HG03558 (cell line): ENCODE results near the gene CASP3.

ENCODE experiments used
- ATAC-seq: cut with Tn5 transposase; IDR thresholded peaks from one replicate; pipeline ENCODE4 v1.9.1; 2021; ENCODE audit warnings: moderate number of reproducible peaks; ENCODE audit not compliant: unreplicated experiment; ENCODE audit errors: extremely low read depth

Gene CASP3

DNA sequence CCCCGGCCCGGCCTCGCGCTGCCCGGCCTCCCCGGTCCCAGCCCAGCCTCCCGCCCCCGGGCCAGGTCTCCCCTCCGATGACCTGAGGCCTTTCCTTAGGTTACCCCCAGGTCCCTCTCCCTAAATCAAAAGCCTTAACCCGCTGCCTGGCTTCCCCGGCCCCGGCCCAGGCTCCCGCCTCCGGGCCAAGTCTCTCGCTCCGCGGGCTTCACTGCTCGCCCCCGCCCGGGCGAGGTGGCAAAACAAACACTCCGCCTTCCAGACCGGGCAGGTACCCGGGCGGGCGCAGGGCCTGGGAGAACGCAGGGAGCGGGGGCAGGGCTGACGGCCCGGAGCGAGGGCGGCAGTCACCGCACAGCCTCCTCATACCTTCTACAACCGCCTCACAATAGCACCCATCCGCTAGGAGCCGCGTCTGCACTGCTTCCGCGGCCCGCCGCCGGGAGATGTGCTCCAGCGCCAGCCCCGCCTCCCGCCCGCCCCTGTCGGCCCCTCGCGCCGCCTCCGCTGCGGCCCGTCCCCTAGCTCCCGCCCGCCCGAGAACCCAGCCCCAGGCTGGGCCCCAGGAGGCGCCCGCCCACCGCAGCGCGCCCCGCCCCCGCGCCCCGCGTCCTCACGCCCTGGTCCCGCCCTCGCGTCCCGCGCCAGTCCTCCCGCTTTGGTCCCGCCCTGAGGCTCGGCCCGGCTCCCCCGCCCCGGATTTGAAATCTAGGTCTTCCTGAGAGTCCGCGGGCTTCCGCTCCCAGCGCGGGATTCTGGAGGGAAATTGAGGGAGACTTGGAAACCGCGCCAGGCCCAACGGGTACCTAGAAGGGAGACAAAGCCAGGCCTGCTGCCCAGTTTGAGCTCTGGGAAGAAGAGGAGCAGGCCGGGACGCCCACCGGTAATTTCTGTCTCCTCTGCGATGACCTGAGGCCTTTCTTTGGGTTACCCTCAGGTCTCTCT is at the start of gene CASP3, which contains the start of gene PRIMPOL:
Gene CASP3 (minus strand): TSS at position 422 of the 945 bp plus-strand sequence. CDS start 10,994 bp downstream, outside the sequence.
Gene PRIMPOL (plus strand): TSS at position 713 of the 945 bp plus-strand sequence. CDS start 7,403 bp downstream, outside the sequence.
- ATAC-seq = peak; percentile 72

DNA sequence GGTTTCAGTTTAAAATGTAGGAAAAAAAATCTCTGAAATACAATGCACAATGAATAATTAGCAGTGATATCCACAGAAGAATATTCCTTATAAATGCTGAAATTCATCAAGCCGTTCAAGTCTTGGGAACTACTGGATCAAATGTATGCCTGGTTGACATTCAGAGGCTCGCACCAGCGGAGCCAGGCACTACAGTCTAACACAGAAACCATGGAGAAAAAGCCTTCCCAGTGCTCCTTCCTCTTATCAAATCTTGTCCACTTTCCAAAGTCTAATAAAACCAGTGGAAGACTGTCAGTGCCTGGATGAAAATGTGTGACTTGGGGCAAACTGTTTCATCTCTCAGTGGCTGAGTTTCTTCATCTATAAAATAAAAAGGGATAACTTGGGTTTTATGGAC is 48.7 kb upstream of the CASP3 start:
- ATAC-seq = no peak

DNA sequence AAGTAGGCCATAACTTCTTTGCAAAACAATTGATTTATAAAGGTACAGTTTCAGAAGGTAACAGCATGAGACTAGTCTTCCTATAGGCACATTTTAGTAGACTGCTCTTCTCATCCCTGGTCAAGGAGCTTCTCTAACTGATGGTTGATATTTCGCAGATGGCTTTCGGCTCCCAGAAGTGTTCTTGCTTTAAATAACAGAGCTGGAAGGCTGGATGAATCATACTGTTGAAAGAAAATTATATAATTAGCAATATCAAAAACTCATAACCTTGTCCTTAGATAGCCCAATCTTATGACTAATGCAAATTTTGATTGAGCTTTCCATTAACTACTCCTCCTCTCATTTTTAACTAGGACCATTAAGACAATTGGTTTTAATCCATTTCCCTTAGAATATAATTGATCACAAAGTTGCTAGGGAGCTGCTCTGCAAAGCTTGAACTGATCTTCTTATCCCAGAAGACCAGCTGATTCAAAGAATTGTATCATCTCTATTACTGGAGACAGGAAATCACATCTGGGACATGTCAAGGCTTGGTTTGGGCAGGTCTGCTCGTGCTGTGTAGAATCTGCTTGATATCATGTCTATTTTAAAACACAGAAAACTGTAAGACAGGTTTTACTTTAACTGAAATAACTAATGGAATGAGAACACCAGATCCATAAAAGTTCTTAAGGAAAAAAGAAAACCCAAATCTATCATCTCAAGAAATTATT is 46.1 kb upstream of the CASP3 start:
- ATAC-seq = no peak

DNA sequence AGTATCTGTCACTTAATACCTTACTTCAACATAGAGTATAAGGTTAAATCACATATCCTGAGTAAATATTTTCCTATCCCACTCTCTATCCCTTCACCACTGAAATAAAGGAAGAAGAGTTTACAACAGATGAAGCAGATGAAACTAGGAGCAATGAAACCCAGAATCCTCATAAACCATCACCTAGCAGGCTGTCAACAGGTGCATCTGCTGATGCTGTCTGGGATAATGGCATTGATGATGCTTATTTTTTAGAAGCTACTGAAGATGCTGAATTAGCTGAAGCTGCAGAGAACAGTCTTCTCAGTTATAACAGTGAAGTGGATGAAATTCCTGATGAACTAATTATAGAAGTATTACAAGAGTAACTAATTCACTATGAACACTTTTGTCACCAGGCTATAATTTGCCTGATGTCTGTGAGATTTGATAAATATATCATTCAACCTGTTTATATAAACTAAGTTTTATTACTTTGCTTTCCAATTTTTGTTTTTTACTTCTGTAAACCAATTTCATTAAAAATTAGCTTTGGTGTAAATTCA is 45.2 kb upstream of the CASP3 start:
- no peak for ATAC-seq

DNA sequence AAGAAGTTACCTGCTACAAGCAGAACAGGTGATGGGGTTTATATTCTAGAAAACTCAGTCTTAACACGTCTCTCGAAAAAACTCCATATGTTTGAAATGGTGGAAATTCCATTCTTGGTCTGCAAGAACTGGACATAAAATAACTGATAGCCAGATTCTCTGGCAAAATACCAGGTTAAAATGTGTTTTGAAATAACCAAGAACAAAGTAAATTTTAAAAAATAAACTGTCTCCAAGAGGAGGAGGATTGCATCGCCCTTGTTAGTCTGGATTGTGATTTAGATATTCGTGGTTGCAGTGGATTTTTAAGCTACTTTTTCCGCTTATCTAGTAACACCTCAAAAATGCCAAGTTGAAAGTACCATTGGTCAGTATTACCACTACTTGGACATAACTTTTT is 43.8 kb upstream of the CASP3 start:
- ATAC-seq = no peak

DNA sequence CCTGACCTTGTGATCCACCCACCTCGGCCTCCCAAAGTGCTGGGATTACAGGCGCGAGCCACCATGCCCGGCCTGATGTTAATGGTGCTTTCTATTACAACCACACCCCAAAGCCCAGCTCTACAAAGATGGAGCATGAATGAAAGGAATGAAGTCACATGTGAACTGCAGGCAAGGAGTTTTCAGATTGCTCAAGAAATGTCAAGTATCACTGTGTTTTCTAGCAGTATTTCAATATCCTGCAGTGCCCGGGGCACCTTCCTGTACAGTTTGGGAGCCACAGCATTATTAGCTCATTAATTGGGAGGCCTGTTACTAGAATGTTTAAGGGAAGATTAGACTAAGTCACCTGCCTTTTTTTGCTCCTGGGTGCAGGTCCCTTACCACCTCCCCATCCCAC is 40.4 kb upstream of the CASP3 start:
- no peak for ATAC-seq

DNA sequence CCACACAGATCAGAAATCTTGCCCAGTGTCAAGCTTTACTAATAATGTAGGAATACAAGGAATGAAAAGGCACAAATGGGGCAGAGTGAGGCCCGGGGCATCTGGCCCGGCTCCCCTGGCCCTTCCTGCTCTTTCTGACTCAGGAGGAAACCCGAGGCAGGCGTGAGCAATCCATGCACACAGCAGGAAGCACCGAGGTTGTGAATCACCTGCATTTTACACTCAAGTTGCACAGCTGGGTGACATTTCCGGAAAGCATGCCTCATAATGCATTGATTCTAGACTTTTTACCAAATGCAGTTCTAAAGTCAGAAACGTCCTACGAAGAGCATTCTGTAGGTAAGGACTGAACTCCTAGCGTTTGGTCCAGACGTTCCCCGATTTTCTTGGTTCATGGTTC is 39.2 kb upstream of the CASP3 start:
- ATAC-seq = no peak

DNA sequence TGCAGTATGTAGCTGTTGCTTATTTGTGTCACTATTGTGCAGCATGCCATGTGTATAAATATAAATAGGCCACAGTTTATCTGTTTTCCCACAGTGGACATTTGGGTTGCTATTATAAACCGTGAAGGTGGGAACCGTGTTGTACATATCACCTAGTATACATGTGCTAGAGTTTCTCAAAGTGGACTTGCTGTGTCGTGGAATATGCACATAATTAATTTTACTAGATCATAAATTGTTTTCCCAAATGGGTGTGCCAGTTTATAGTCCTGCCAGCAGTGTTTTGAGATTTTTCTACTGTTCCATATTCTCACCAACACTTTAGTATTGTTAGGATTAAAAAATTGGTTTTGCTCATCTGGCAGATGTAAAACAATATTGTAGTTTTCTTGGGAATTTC is 38.8 kb upstream of the CASP3 start:
- ATAC-seq = no peak

DNA sequence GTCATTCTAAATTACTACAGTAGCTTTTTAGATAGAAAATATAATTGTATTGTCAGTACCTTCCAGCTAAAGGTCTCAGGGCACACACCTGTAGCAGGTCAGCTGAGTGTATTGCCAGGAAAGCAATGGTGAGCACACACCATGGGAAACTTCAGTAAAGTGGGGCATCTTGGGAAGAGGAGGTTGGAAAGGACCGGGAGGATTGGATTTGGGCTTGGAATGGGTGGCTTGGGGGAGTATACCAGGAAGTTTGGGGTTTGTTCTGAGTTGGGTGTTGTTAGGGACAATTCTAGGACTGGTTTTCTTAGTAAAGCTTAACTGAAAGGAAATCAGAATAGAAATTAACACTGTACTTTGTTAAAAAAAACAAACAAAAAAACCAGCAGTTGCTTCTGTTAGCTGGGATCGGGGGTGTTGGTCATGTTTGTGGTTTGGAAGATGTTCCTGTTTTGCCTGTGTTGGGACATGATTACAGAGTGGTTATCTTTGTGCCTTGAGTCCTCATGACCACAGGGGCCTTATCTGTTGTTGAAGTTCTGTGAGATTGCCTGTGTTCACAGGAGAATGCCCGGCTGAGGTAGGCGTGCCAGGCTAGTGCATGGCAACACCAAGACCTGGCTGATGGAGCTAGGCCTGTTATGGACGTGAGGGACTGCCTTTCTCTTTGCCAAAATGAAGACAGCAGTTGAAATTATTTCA is 35.4 kb upstream of the CASP3 start:
- no peak for ATAC-seq

DNA sequence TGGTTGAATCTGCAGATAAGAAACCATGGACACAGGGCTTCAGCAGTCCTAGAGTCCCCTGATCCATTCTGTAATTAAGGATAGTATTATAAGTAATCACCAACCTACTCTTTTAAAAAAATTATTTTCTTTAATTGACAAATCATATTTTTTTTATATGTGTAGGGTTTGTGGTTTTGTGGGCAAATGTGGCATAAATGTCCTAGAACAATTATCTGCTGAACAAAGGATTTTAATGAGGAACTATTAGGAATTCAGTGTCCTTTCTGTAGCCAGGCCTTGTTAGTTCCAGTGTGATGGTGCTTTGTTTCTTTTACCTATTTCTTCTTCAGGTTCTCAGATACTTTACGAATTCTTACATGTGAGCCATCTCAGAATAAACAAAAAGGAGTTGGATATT is 32.7 kb upstream of the CASP3 start:
- ATAC-seq = no peak

DNA sequence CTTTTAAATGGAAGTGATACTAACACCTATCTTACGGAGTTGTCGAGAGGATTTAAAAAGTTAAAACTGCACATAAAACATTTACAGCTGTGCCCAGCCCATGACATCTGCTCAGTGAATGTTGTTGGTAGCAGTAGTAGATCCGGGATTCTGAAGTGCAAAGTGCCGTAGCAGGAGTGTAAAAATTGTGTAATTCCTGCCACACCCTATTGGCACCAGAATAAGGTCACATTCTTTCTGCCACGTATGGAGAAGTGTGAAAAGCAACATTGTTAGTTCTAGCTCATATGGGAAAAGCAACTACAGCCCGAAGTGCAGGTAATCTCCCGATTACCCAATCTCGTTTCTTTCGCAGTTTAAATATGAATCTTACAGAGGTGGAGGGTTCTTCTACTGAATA is 31.5 kb upstream of the CASP3 start:
- no peak for ATAC-seq

DNA sequence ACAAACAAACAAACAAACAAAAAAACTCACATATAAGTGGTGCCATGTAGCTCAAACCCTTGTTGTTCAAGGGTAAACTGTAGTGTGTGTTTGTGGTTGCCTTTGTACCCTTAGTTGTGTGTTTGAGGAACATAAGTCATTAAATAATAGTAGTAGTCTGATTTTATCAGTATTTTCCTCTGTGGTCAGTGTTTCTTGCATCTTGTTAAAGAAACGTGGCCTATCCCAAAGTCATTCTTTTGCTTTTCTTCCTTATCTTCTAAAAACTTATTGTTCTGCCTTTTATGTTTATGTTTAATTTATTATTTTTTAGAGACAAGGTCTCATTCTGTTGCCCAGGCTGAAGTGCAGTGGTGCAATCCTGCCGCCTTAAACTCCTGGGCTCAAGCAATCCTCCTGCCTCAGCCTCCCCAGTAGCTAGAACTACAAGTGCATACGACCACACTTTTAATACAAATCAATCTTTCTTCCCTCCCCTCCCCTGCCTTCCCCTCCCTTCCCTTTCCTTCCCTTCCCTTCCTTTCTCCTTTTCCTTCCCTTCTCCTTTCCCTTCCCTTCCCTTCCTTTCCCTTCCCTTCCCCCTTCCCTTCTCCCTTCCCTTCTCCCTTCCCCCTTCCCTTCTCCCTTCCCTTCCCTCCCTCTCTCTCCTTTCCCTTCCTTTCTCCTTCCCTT is 26.7 kb upstream of the CASP3 start:
- ATAC-seq = no peak

DNA sequence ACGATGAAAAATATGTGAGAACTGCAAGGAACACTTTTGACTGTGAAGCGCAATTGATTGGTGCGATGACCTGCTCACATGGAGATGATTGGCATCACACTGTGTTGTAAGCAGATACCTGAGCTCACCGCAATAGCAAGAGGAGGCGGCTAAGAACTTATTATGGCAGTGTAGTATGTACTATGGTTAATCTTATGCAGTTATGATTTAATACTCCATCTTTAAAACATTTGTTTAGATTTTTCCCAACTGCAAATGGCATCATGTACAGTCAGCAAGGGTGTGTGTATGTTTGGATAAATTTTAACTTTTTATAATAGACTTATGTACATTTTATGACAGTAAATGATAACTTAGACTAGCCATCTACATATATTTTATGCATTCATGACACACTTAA is 25.8 kb upstream of the CASP3 start:
- ATAC-seq = no peak

DNA sequence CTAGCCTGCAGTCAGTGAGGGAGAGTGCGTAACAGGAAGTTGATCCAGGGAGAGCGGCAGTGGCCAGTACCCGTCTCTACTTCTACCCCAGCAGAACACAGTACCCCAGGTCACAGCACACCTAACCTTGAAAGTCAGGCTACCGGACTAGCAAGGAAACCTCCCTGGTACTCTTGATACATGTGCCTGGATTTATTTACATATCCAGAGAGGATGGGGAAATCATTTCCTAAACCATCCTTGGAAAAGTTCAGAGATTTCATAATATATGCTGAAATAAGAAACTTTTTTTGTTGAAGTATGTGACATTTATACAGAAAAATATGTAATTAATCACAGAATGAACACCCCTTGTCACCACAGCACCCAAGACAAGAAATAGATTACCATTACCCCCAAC is 24.8 kb upstream of the CASP3 start:
- no peak for ATAC-seq

DNA sequence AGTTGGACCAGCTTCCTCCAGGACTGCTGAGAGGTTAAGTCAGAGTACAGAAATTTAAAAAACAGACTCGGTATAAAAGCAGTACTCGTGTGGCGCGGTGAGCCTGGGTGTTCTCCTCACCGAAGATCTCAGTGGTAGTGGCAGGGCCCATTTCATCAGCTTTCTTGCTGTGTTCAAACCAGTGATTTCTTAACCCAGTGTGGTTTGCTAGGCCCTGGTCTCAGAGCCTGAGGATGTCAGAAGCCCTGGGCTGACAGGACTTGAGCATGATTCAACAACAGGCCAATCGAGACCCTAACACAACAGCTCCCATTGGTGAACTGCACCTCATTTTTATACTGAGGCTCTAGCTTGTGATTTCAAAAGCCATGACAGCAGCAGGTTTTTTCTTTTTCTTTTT is 23.5 kb upstream of the CASP3 start:
- no peak for ATAC-seq

DNA sequence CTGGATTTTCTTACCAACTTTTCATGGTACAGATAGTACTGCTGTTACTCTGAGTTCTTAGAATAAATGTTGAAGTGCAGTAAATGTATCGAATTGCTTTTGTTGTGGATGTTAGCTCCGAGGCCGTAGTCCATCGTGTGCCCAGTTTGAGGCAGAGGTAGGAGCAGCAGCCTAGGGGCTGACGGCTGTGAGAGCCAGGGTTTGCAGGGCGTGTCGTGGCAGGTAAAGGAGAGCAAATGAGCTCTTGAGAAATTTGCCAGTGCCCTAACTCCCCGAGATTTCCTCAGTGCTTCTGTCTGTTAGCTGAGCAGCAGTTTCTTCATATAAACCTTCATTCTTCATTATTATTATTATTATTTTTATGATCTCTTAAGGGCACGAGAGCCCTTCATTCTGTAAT is 21.9 kb upstream of the CASP3 start:
- no peak for ATAC-seq

DNA sequence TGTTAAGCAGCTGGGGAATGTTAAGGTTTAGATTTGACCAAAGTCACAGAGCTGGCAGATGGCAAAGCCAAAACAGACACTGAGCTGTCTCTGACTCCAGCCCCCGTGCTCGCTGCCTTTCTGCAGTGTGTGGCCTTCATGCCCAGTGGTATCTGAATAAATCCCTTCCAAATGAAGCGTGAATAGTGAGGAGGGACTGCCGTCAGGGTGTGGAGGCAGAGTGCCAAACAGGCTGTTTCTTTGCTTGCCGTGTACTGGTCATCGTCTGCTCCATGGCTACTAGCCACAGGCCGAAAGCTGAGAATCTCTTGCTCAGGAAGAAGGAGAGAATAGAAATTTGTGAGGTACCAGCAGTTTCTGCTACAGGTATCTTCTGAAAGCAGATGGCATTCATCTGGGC is 20.0 kb upstream of the CASP3 start:
- no peak for ATAC-seq

DNA sequence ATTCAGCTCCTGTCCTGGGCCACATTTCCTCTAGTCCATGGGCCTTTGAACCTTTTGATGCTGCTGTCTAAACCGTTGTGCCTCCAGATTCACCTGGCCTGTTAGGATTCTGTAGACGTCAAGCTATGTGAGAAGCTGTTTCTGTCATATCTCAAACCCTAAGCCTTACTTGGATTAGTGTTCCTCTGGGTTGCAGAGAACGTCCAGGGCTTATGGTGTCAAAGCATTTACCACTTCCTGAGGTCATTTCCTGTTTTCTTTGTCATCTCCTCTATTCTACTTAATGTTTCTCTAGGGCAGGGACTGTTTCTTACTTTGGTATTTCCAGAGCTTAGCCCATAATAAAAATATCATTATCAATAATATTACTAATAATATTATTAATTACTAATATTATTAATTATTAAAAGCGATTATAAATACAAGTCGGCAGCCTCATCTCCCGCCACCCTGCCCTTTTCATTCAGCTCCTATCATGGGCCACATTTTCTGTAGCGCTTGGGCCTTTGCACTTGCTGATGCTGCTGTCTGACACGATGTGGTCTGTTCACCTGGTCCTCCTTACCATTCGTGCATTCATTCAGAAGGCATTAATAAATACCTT is 19.4 kb upstream of the CASP3 start:
- no peak for ATAC-seq

DNA sequence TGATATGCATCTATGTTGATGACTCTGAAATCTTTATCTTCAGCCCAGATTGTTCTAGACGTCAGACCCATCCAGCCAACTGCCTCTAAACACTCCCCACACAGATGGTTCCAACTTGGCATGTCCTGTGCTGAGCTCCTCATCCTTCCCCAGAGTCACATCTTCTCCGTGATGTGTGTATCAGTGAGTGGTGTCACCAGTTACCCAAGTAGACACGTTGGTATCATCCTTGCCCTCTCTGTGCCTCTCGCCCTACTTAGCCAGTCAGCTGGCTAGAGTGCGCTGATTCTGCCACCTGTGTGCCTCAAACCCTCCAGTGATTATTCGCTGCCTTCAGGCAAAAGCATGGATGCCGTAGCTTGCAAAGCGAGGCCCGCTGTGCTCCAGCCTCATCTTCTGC is 18.8 kb upstream of the CASP3 start:
- ATAC-seq = no peak

DNA sequence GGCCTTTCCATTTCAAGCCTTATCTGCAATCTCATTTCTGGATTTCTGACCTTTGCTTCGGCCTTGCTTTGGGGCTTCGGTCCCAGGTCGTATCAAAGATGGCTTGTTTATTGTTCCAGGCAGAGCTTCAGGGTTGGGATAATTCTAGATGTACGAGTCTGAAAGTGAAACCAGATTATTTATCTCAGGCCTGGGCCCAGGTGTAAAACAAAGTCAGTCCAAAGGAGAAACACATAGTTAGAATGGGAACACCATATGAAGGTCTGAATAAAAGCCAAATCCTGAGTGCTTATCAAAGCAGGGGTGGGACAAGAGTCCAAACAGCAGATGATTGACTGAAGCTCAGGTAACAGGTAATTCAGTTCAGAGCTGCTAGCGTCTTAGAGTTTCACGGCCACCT is 17.4 kb upstream of the CASP3 start:
- ATAC-seq = no peak
